GM12874 (cell line): ENCODE results near the gene ALOX5.

ENCODE experiments used
- TF ChIP-seq, protein P1 (sequence below): IDR thresholded peaks from 2 replicates; pipeline ENCODE4 v1.5.1; 2011; ENCODE audit warnings: low read depth, mild to moderate bottlenecking, control low read depth, low read length, moderate library complexity; ENCODE audit not compliant: insufficient read depth

ALOX5 gene

DNA sequence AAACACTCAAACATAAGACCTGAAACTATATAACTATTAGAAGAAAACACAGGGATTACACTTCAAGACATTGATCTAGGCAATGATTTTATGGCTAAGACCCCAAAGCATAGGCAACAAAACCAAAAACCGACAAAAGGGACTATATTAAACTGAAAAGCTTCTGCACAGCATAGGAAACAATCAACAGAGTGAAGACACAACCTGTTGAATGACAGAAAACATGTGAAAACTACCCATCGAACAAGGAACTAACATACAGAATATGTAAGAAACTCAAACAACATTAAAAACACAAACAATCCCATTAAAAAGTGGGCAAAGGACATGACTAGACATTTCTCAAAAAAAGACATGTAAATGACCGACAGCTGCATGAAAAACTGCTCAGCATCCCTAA, 109.0 kb downstream of the ALOX5 start:
- TF ChIP-seq, protein P1, sequence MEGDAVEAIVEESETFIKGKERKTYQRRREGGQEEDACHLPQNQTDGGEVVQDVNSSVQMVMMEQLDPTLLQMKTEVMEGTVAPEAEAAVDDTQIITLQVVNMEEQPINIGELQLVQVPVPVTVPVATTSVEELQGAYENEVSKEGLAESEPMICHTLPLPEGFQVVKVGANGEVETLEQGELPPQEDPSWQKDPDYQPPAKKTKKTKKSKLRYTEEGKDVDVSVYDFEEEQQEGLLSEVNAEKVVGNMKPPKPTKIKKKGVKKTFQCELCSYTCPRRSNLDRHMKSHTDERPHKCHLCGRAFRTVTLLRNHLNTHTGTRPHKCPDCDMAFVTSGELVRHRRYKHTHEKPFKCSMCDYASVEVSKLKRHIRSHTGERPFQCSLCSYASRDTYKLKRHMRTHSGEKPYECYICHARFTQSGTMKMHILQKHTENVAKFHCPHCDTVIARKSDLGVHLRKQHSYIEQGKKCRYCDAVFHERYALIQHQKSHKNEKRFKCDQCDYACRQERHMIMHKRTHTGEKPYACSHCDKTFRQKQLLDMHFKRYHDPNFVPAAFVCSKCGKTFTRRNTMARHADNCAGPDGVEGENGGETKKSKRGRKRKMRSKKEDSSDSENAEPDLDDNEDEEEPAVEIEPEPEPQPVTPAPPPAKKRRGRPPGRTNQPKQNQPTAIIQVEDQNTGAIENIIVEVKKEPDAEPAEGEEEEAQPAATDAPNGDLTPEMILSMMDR, result no peak

DNA sequence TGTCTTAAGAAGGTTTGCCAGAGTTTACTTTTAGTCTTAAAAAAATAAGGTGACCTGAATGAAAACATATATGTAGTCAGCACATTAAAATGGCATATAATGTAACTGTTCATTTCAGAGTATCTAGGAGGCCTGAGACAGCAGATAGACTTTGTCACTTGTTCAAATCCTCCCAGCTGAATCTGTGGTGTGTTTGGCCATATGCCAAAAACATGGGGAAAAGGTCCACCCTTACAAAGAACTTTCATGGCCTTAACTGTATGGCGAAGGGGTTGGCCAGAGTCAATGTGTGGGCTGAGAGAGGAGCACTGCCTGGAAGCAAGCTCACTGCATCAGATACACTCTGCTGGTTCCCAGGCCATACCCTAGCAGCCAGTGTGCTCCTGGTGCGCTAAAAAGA, 113.7 kb downstream of the ALOX5 start:
- TF ChIP-seq, protein P1, result no peak

DNA sequence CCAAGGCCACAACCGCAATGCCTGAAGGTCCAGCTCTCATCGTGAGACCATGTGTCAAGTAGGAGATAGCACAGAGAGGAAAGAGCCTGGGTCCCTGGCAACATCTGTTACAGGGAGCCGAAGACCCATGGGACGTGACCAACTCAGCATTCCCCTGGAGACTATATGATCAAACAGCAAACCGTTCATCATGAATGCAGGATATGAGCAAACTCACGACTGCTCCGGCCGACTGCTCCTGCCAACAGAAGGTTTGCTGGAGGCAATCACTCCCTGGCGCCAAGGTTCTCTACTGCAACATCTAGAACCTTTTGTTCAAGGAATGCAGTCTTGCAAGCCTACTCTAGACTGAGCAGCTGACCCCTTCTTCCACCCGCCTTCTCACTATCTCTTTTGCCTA, 114.3 kb downstream of the ALOX5 start:
- TF ChIP-seq, protein P1, result no peak

DNA sequence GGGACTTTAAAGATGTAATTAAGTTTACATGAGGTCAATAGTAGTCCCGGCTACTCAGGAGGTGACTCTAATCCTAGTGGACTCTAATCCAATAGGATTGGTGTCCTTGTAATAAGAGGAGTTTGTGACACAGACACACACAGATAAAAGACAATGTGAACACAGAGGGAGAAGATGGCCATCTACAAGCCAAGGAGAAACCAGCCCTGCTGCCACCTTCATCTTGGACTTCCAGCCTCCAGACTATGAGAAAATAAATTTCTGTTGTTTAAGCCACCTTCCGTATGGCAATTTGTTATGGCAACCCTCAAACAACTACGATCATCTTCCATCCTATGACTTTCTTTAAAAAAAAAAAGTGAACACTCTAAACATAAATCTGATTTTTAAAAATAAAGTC, 116.3 kb downstream of the ALOX5 start:
- TF ChIP-seq, protein P1, result no peak

DNA sequence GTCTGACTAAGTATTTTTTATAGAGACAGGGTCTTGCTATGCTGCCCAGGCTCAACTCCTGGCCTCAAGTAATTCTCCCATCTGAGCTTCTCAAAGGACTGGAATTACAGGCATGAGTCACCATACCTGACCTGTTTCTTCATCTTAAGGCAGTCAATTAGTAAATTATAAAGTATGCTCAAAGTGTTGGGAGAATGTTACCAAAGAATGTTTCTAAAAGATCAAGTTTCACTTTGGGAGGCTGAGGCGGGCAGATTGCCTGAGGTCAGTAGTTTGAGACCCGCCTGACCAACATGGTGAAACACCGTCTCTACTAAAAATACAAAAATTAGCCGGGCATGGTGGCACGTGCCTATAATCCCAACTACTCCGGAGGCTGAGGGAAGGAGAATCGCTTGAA, 117.0 kb downstream of the ALOX5 start:
- TF ChIP-seq, protein P1, result no peak
